Measurements from ENCODE around the gene NFU1. TPM values are rescaled to one million over a fixed set of nuclear protein-coding genes. Genes with fewer than 3 reads are reported as not detected.

Gene NFU1
- total RNA-seq (2021) (29.3 and 35.1 TPM in 2 replicates), Bru-seq, nascent RNA (percentile 59 among the genes with signal in this experiment), BruChase-seq, experiment 1, labeled RNA remaining after a 2-hour chase (percentile 43 among the genes with signal in this experiment), BruChase-seq, experiment 2, labeled RNA remaining after a 6-hour chase (percentile 53 among the genes with signal in this experiment)
- long read RNA-seq, transcript NFU1-203 (8 exons, 1,467 nt) = major isoform, 32 of 41 reads
- long read RNA-seq, partial matches to known transcripts = 1 of 41 reads
- long read RNA-seq, other reads (novel, unspliced or antisense) = 6 of 41 reads

DNA sequence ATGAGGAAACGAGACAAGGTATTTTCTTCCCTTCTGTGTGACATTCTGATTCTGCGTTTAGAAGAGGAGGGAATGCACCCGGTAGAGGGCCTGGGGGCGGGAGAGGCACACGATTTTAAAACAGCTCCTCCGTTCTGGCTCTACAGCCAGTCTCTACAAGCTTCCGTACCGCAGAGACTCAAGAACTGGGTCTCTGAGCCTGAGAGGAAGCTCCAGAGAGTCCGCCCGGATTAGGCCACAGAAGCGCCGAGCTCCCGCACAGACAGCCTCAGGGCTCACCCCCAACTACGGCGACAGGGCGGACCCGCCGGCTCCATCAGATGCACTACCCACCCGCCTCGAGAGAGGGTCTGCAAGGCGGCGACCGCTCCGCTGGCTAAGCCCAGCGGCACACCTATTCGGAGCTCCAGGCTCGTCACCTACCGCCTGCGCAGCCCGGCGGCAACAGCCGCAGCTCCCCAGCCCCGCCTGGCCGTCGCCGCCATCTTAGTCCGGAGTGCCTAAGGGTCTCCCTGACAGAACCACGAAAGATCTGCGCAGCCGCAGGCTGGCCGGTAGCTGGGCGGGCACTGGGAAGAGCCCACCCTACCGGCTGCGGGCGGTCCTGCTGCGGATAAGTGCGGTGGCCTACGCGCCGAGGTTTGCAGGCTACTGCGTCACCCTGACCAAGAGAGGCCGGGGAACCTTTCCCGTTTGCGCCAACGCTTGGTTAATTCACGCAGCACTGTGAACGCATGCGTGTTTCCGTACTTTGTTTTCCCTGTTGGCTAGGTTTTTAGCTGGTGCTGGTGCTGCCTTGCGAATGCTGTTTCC is at the start of gene NFU1:
TSS of gene NFU1 (minus strand) at position 498 of the 813 bp plus-strand sequence. CDS start at position 485, 13 bp downstream.
- peak within 1 kb of the TSS; percentile 56 for H3K27ac ChIP-seq
- H3K36me3 ChIP-seq (ENCODE audit: low read depth) = no peaks in the 10 kb centered on the region
- H4K20me1 ChIP-seq (ENCODE audit: insufficient read depth) = no peaks in the 10 kb centered on the region
- TSS peak; percentile 54 for BruUV-seq (replicated peaks)
- TF ChIP-seq, protein P1, sequence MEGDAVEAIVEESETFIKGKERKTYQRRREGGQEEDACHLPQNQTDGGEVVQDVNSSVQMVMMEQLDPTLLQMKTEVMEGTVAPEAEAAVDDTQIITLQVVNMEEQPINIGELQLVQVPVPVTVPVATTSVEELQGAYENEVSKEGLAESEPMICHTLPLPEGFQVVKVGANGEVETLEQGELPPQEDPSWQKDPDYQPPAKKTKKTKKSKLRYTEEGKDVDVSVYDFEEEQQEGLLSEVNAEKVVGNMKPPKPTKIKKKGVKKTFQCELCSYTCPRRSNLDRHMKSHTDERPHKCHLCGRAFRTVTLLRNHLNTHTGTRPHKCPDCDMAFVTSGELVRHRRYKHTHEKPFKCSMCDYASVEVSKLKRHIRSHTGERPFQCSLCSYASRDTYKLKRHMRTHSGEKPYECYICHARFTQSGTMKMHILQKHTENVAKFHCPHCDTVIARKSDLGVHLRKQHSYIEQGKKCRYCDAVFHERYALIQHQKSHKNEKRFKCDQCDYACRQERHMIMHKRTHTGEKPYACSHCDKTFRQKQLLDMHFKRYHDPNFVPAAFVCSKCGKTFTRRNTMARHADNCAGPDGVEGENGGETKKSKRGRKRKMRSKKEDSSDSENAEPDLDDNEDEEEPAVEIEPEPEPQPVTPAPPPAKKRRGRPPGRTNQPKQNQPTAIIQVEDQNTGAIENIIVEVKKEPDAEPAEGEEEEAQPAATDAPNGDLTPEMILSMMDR (conservative IDR thresholded peaks at IDR 0.05) = peak; percentile 56; the same call in 1 of the 2 replicates
- no peak for TF ChIP-seq EZH2 (IDR thresholded peaks at IDR 0.05; ENCODE audit: low read depth)
- peak; percentile 77 to 88 for DNase-seq
- H3K4me1 ChIP-seq (replicated peaks; ENCODE audit: insufficient read depth) = peaks cover 15% of the 10 kb centered on the region
- peaks cover 19% of the 10 kb centered on the region for H3K79me2 ChIP-seq (ENCODE audit: low read depth)
- intact Hi-C loops (cut with micrococcal nuclease; ENCODE audit: unreplicated experiment) = loop anchor here (1.0 kb wide), 1 partner anchor 277 kb away; no protein-coding TSS in a partner anchor
- H3K9me3 ChIP-seq (ENCODE audit: insufficient read depth, low read depth) = peaks cover 5% of the 10 kb centered on the region; the same call in 1 of the 2 replicates
- no peaks in the 10 kb centered on the region for H3K9me2 ChIP-seq (ENCODE audit: insufficient read depth)
- no peaks in the 10 kb centered on the region for H3K27me3 ChIP-seq (ENCODE audit: insufficient read depth, low read depth)
- H3F3A ChIP-seq (ENCODE audit: insufficient read depth, low read depth) = peaks cover 13% of the 10 kb centered on the region; the same call in 1 of the 2 replicates
- peak within 1 kb of the TSS; percentile 94 for H3K4me2 ChIP-seq
- peak within 1 kb of the TSS; percentile 92 for H2AFZ ChIP-seq
- CTCF ChIA-PET = no interaction called here
- POLR2A ChIA-PET (ENCODE audit: unreplicated experiment) = interaction anchor here (0.6 to 0.7 kb wide), 4 partner anchors 39 to 319 kb away, joined by 3 to 7 read pairs (median 4); no protein-coding TSS in a partner anchor
- H3K4me3 ChIP-seq = peak within 1 kb of the TSS; percentile 80

DNA sequence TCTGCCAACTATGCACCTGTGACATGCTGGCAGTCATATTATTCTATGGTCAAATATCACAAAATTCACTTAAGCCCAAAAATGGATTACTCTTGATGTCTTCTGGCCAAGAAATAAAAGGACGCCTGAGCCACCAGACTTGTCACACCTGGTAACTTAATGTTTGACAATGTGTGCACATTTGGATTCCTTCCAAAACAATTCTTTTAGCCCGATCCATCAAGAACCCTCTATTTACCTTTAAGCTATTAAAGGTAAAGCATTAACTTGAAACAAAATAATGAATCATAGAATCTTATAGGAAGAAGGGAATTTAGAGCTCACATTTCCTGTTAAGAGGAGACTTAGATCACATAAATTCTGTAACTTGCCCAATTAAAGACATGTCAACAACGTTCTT is 46.5 kb upstream of the NFU1 start:
- H3K9me2 ChIP-seq (ENCODE audit: insufficient read depth) = no peaks in the 10 kb centered on the region
- intact Hi-C loops (cut with micrococcal nuclease; ENCODE audit: unreplicated experiment) = no loop called here
- no peaks in the 10 kb centered on the region for H3K79me2 ChIP-seq (ENCODE audit: low read depth)
- H2AFZ ChIP-seq = no peak overlapping the region
- H3K4me3 ChIP-seq = no peak overlapping the region
- no peaks in the 10 kb centered on the region for H3F3A ChIP-seq (ENCODE audit: insufficient read depth, low read depth)
- ChIA-PET CTCF (no interaction called here), POLR2A (ENCODE audit: unreplicated experiment) (no interaction called here)
- TF ChIP-seq EZH2 (IDR thresholded peaks at IDR 0.05; ENCODE audit: low read depth) = no peak
- TF ChIP-seq, protein P1 (conservative IDR thresholded peaks at IDR 0.05) = no peak
- H3K36me3 ChIP-seq (ENCODE audit: low read depth) = no peaks in the 10 kb centered on the region
- no peaks in the 10 kb centered on the region for H3K4me1 ChIP-seq (replicated peaks; ENCODE audit: insufficient read depth)
- H3K27ac ChIP-seq = no peak overlapping the region
- H3K4me2 ChIP-seq = no peak overlapping the region
- no peaks in the 10 kb centered on the region for H4K20me1 ChIP-seq (ENCODE audit: insufficient read depth)
- H3K27me3 ChIP-seq (ENCODE audit: insufficient read depth, low read depth) = no peaks in the 10 kb centered on the region
- DNase-seq = no peak
- no peaks in the 10 kb centered on the region for H3K9me3 ChIP-seq (ENCODE audit: insufficient read depth, low read depth)
- BruUV-seq (replicated peaks) = no TSS peak

GRCh38 chr2:69483024-69483423 is 45.8 kb upstream of the NFU1 start:
- BruUV-seq (replicated peaks) = no TSS peak
- no peak for DNase-seq
- Histone ChIP-seq H3K4me2 (no peak overlapping the region), H3K4me1 (replicated peaks; ENCODE audit: insufficient read depth) (no peaks in the 10 kb centered on the region), H3K9me3 (ENCODE audit: insufficient read depth, low read depth) (no peaks in the 10 kb centered on the region), H3K4me3 (no peak overlapping the region), H3K9me2 (ENCODE audit: insufficient read depth) (no peaks in the 10 kb centered on the region), H3K79me2 (ENCODE audit: low read depth) (no peaks in the 10 kb centered on the region), H4K20me1 (ENCODE audit: insufficient read depth) (no peaks in the 10 kb centered on the region), H2AFZ (no peak overlapping the region), H3F3A (ENCODE audit: insufficient read depth, low read depth) (no peaks in the 10 kb centered on the region), H3K27ac (no peak overlapping the region), H3K36me3 (ENCODE audit: low read depth) (no peaks in the 10 kb centered on the region), H3K27me3 (ENCODE audit: insufficient read depth, low read depth) (no peaks in the 10 kb centered on the region)
- intact Hi-C loops (cut with micrococcal nuclease; ENCODE audit: unreplicated experiment) = no loop called here
- ChIA-PET CTCF (no interaction called here), POLR2A (ENCODE audit: unreplicated experiment) (no interaction called here)
- no peak for TF ChIP-seq EZH2 (IDR thresholded peaks at IDR 0.05; ENCODE audit: low read depth)
- TF ChIP-seq, protein P1 (conservative IDR thresholded peaks at IDR 0.05) = no peak

All from PC-9 (cell line).